ENCODE measurements around the gene REV1.
A peak's percentile ranks its signal among the peaks of the same experiment; 100 is the strongest.
"Not testable (repeated sequence)": the region's sequence is repeated elsewhere in the genome, so short reads cannot be mapped to it uniquely, and the experiment has no call there.

Gene REV1

GRCh38 chr2:99489761-99490622 is at the start of gene REV1:
TSS of gene REV1 (minus strand) at chr2:99490017. CDS start at chr2:99464975, 25,042 bp downstream.
- DNase-seq, result peak; percentile 71

- no peak for DNase-seq
Measured at GRCh38 chr2:99537910-99538485, 48.2 kb upstream of the REV1 start.

- no peak for DNase-seq
Measured at GRCh38 chr2:99524056-99524455, 34.2 kb upstream of the REV1 start.

GRCh38 chr2:99522157-99522556 is 32.3 kb upstream of the REV1 start:
- DNase-seq, result no peak

- DNase-seq, result no peak
Measured at GRCh38 chr2:99520813-99521212, 31.0 kb upstream of the REV1 start.

- no peak for DNase-seq
Measured at GRCh38 chr2:99520195-99520594, 30.4 kb upstream of the REV1 start.

- no peak for DNase-seq
Measured at GRCh38 chr2:99514357-99514756, 24.5 kb upstream of the REV1 start.

- DNase-seq, result no peak
Measured at GRCh38 chr2:99512181-99512591, 22.4 kb upstream of the REV1 start.

- DNase-seq, result no peak
Measured at GRCh38 chr2:99509387-99509786, 19.6 kb upstream of the REV1 start.

- no peak for DNase-seq
Measured at GRCh38 chr2:99507937-99508818, 18.4 kb upstream of the REV1 start.

- DNase-seq, result no peak
Measured at GRCh38 chr2:99504844-99505584, 15.2 kb upstream of the REV1 start.

- DNase-seq, result not testable (repeated sequence)
Measured at GRCh38 chr2:99503662-99504416, 14.0 kb upstream of the REV1 start.

- no peak for DNase-seq
Measured at GRCh38 chr2:99496021-99496420, 6.2 kb upstream of the REV1 start.

GRCh38 chr2:99495115-99495860 is 5.5 kb upstream of the REV1 start:
- DNase-seq, result no peak

- no peak for DNase-seq
Measured at GRCh38 chr2:99492721-99493120, 2.9 kb upstream of the REV1 start.

- no peak for DNase-seq
Measured at GRCh38 chr2:99490623-99491461, 1.0 kb upstream of the REV1 start.

GRCh38 chr2:99489063-99489760 is 605 bp downstream of the REV1 start:
- DNase-seq, result peak; percentile 6

GRCh38 chr2:99488539-99489062 is 1.2 kb downstream of the REV1 start:
- DNase-seq, result no peak

GRCh38 chr2:99487906-99488305 is 1.9 kb downstream of the REV1 start:
- no peak for DNase-seq
